Hepatocyte (in vitro differentiated cells): ENCODE measurements around the gene GOLT1A.

Source experiments
- CTCF ChIP-seq: fragments of 200-600 bp; sonication (generic); IDR thresholded peaks from 2 replicates; pipeline ENCODE4 v1.5.1; 2016; ENCODE audit warnings: antibody characterized with exemption, mild to moderate bottlenecking; ENCODE audit not compliant: poor library complexity
- EZH2 ChIP-seq: fragments of 200-600 bp; sonication (generic); IDR thresholded peaks from 2 replicates; pipeline ENCODE4 v1.6.1; 2016; ENCODE audit warnings: antibody characterized with exemption, mild to moderate bottlenecking, borderline replicate concordance
- EZH2phosphoT487 ChIP-seq: fragments of 200-600 bp; sonication (generic); IDR thresholded peaks from one replicate; pipeline ENCODE4 v1.6.1; 2018; ENCODE audit warnings: antibody characterized with exemption, mild to moderate bottlenecking, low read depth, moderate library complexity; ENCODE audit not compliant: unreplicated experiment, severe bottlenecking

GRCh38 chr1:204166219-204166618 is 47.6 kb downstream of the GOLT1A start, which contains the start of gene REN:
- TF ChIP-seq CTCF (no peak), EZH2phosphoT487 (no peak), EZH2 (no peak)
